Ectodermal cell (in vitro differentiated cells): ENCODE data around the gene NMNAT3.
A peak's percentile ranks its signal among the peaks of the same experiment; 100 is the strongest.

Experiments used
- H3K27ac ChIP-seq: 2 replicates; pipeline ENCODE4 v1.7.0; 2013; ENCODE audit warnings: mild to moderate bottlenecking, low read depth, low read length; ENCODE audit not compliant: insufficient read depth, poor library complexity, severe bottlenecking
- H3K27me3 ChIP-seq: 2 replicates; pipeline ENCODE4 v1.7.0; 2013; ENCODE audit warnings: mild to moderate bottlenecking, low read length; ENCODE audit not compliant: insufficient read depth, control insufficient read depth, poor library complexity, severe bottlenecking
- H3K36me3 ChIP-seq: one replicate; pipeline ENCODE4 v1.7.0; 2013; ENCODE audit warnings: low read length; ENCODE audit not compliant: control insufficient read depth, insufficient read depth
- H3K4me1 ChIP-seq: one replicate; pipeline ENCODE4 v1.7.0; 2013; ENCODE audit warnings: low read length; ENCODE audit not compliant: control insufficient read depth, insufficient read depth
- H3K4me3 ChIP-seq: 2 replicates; pipeline ENCODE4 v1.7.0; 2013; ENCODE audit warnings: low read depth, low read length, control low read depth; ENCODE audit not compliant: insufficient read depth
- H3K9me3 ChIP-seq: 2 replicates; pipeline ENCODE4 v1.7.0; 2013; ENCODE audit warnings: mild to moderate bottlenecking, low read length, moderate library complexity; ENCODE audit not compliant: control insufficient read depth
- WGBS, 2 experiments: methylation state at CpG; one replicate each; pipeline ENCODE4 v1.1.7; 2013; ENCODE audit warnings: missing lambda C conversion rate in 2 of 2; 5-methylcytosine and 5-hydroxymethylcytosine counted together

Gene NMNAT3

DNA sequence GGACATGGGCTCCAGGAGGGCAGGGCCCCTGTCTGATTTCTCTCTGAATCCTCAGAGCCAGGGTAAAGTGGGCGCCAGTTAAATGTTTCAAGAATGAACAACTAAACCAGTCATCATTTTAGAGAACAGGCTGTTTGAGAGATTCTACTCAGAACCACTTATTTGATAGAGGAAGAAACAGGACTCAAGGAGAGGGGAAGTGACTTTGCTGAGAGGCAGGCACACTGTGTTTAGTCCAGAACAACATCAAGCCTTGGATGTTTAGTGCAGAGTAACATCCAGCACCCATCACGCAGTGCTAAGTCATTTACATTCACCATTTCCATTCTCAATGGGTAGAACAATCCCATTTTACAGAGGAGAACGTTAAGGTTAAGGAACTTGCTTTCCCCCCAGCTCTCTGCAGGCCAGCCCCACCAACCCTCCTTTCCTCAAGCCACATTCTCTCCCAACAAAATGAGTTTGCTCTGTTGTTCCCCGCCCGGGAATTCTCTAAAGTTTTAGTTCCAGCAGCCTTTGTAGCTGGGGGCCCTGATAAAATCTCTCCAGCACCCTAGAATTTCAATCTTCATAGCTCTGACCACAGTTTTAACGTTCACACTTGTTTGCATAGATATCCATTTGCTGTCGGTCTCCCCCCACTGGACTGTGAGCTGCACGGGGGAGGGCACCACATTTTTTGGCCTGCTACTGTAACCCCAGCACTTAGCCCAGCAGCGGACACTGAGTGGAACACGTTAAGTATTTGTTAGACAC, 962 bp downstream of the NMNAT3 start:
- no peaks in the 10 kb centered on the region for H3K9me3 ChIP-seq
- peak overlapping the region; percentile 51 for H3K4me3 ChIP-seq
- WGBS, 2 experiments = 66% methylated on average over 10 of the region's 10 CpGs
- peaks cover 22% of the 10 kb centered on the region for H3K27me3 ChIP-seq
- peaks cover 26% of the 10 kb centered on the region for H3K4me1 ChIP-seq
- no peaks in the 10 kb centered on the region for H3K36me3 ChIP-seq
- no peak overlapping the region for H3K27ac ChIP-seq

DNA sequence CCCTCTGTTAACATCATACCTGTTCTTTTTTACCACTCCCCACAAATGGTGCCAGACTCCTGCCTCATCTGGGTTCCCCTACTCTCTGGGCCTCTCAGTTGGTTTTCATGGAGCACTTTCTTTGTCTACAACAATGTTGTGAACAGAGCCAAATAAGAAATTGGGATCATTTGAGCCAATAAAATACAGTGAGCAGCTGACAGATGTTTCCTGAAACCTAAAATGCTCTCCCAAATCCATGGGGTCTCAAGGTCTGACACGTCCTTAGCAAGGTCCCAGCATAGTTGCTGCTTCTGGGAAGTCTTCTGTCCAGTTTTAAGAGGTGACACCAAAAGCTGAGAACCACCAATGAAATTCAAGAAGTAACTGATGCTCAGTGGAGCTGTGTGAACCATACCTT, 1.7 kb downstream of the NMNAT3 start:
- WGBS, 2 experiments = 72 to 84% methylated on average over 1 of the region's 1 CpG
- Histone ChIP-seq H3K9me3 (no peaks in the 10 kb centered on the region), H3K36me3 (no peaks in the 10 kb centered on the region), H3K4me3 (no peak overlapping the region), H3K27me3 (peaks cover 22% of the 10 kb centered on the region), H3K4me1 (peaks cover 26% of the 10 kb centered on the region), H3K27ac (no peak overlapping the region)

DNA sequence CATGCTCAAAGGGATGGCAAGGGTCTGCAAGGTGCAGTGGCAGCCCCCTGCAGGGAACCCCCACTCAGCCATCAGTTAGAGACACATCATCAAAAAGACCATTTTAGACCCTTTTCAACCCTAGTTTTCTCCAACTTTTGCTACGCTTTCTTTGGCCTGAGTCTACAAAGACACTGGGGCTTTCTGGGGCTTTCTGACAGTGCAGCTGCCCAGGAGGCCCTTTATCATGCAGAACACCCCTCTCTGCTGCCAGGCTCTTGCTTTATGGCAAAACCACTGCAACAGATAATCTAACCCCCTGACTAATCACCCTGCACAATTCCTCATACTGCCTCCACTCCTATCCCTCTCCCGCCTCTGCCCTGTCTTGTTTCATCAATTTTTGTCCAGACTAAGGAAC, 2.4 kb downstream of the NMNAT3 start:
- H3K4me3 ChIP-seq = no peak overlapping the region

DNA sequence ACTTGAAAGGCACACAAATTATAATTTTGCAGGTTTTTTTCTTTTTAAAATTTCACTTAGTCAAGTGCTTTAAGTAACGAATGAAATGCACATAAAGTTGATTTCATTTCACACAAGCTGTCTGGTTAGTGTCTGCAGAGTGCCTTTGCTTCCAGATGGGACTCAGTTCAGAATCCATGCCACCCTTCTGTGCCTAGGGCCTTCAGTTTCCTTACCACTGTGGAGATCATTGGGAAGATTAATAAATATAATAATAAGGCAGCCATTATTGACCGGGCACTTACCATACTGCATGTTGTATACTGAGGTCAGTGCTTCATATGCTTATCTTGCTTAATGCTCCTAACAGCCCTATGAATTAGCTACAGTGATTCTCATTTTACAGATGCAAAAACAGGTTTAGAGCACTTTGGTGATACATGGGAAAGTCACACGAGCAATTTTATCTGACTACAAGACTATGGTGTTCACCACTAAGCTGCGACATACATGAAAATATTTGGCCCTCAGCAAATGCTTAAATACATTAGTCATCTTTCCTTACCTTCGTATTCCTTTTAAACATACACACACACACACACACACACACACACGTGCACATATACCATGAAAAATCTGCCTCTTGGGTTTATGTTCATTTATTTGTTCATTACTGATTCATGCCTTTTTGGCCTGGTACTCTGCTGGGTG, 3.1 kb downstream of the NMNAT3 start:
- Histone ChIP-seq H3K9me3 (no peaks in the 10 kb centered on the region), H3K4me1 (peaks cover 26% of the 10 kb centered on the region), H3K27me3 (peaks cover 22% of the 10 kb centered on the region), H3K27ac (no peak overlapping the region), H3K4me3 (no peak overlapping the region), H3K36me3 (no peaks in the 10 kb centered on the region)
- WGBS, 2 experiments = 74 to 81% methylated on average over 6 of the region's 6 CpGs

More for the DNA sequence above, 2.4 kb downstream of the NMNAT3 start:
- H3K27ac ChIP-seq = no peak overlapping the region
- peaks cover 26% of the 10 kb centered on the region for H3K4me1 ChIP-seq
- 8 to 13% methylated on average over 2 of the region's 2 CpGs for WGBS, 2 experiments
- no peaks in the 10 kb centered on the region for H3K9me3 ChIP-seq
- peaks cover 22% of the 10 kb centered on the region for H3K27me3 ChIP-seq
- no peaks in the 10 kb centered on the region for H3K36me3 ChIP-seq

DNA sequence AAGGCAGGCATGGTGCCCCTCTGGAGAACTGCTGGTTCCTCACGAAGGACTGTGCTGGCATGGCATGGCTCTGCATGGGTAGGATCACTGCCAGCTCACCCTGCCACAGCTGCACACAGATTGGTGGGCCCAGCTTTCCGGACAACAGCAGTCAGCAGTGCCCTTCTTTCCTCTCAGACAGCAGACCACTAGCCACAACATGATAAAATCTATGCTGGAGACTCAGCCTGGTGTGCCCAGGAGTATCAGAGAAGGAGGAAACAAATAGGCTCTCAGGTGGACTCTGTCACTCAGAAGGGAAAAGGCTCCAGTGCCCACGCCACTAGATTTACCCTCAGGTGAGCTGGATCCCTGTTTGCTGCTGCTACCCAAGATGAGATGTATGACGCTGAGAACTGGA, 4.9 kb downstream of the NMNAT3 start:
- WGBS, 2 experiments = 95 to 98% methylated on average over 4 of the region's 4 CpGs
- Histone ChIP-seq H3K27ac (no peak overlapping the region), H3K9me3 (no peaks in the 10 kb centered on the region), H3K36me3 (no peaks in the 10 kb centered on the region), H3K4me1 (peaks cover 26% of the 10 kb centered on the region), H3K4me3 (no peak overlapping the region), H3K27me3 (peaks cover 22% of the 10 kb centered on the region)

DNA sequence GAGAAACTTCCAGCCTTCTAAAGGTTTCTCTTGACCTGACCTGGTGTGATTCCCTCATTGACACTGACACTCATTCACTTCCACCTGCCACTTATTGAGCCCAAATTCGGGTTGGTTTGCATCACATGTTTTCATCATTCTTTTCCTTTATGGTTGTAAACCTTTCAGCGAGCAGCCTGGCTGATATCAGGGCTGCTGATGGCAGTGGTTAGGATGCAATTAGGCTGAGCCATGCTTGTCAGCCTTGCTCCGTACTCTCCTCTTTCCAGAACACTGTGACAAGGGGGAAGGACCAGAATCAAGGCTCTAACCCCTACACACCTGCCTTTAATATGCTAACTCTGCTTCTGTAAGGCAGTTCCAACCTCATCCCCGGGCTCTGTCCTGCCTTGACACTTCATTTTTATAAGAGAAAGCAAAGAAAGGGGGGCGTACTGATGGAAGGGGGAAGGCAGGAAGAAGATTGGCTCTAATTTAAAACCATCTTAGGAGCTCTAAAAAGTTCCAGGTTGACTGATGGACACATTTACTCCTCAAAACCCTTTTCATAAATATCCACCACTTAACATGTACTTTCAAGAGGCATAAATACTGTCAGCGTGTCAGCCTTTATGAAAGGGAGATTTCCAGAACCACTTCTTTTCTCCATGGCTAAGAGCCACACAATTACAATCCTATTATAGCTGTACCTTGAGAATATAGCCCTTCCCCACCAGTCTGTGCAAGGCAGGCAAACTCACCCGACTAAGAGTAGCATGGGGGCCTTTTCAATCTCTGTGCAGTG, 5.7 kb downstream of the NMNAT3 start:
- Histone ChIP-seq H3K4me1 (peaks cover 26% of the 10 kb centered on the region), H3K27me3 (peaks cover 14% of the 10 kb centered on the region), H3K36me3 (no peaks in the 10 kb centered on the region), H3K4me3 (no peak overlapping the region), H3K9me3 (no peaks in the 10 kb centered on the region), H3K27ac (no peak overlapping the region)
- 70 to 77% methylated on average over 6 to 7 of the region's 7 CpGs for WGBS, 2 experiments

DNA sequence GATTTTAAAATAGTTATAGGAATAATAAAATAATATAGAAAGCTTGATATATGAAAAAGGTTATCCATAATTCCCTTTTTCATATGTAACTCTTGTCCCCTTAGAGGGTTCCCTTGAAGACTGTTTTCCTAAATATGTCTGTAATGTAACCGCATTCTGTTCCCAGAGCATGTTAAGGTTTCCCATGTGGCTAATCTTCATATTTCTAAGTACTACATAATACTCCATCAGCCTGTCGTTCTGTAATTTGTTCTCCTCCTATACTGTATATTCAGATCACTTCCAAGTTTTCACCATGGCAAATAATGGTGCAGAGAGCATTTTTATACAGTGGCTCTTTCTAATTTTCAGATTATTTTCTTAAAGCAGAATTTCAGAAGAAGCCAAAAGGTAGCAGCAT, 6.7 kb downstream of the NMNAT3 start:
- Histone ChIP-seq H3K9me3 (no peaks in the 10 kb centered on the region), H3K27ac (no peak overlapping the region)

DNA sequence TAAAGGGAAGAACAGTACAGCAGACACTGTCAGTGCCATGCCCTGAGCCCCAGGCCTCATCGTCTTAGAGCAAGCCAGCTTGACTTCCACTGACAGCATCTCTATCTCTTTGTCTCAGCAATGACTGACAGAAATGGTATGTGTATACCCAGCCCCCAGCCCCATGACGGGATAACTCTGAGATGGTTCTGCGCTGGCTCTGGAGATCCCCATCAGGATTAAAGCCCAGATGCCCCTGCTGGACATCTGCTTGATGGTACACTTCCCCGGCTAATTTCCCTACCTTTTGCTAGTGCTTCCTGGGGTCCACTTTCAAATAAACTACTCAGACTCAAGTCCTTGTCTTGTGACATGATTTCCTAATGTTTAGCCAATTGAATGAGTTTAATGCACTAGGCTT, 7.6 kb downstream of the NMNAT3 start:
- Histone ChIP-seq H3K9me3 (no peaks in the 10 kb centered on the region), H3K27ac (no peak overlapping the region), H3K36me3 (no peaks in the 10 kb centered on the region), H3K4me1 (peaks cover 18% of the 10 kb centered on the region), H3K4me3 (no peak overlapping the region), H3K27me3 (no peaks in the 10 kb centered on the region)
- 74 to 76% methylated on average over 4 of the region's 4 CpGs for WGBS, 2 experiments

More for the DNA sequence above, 6.7 kb downstream of the NMNAT3 start:
- H3K36me3 ChIP-seq = no peaks in the 10 kb centered on the region
- H3K4me1 ChIP-seq = peaks cover 26% of the 10 kb centered on the region
- peaks cover 6% of the 10 kb centered on the region for H3K27me3 ChIP-seq
- no peak overlapping the region for H3K4me3 ChIP-seq
- WGBS, 2 experiments = 89 to 100% methylated on average over 2 of the region's 2 CpGs

DNA sequence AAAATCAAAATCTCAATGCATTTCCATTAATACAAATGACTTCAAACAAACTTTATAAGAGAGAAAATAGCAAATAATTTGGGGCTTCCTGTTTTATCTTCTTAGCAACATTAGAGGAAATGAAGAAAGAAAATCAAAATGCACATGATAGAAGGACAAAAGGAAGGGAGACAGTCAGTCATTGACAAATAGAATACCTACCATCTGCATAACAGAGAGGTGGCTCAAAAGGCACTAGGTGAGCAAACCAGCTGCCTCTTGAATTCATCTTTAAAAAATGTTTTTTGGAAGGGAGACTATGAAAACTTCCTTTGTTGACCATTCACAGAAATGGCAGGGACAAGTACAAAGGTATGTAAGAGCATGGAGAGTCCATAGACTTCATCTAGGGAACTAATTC, 9.4 kb downstream of the NMNAT3 start:
- Histone ChIP-seq H3K4me3 (no peak overlapping the region), H3K27me3 (no peaks in the 10 kb centered on the region), H3K4me1 (peaks cover 1% of the 10 kb centered on the region), H3K9me3 (no peaks in the 10 kb centered on the region), H3K27ac (no peak overlapping the region), H3K36me3 (no peaks in the 10 kb centered on the region)

DNA sequence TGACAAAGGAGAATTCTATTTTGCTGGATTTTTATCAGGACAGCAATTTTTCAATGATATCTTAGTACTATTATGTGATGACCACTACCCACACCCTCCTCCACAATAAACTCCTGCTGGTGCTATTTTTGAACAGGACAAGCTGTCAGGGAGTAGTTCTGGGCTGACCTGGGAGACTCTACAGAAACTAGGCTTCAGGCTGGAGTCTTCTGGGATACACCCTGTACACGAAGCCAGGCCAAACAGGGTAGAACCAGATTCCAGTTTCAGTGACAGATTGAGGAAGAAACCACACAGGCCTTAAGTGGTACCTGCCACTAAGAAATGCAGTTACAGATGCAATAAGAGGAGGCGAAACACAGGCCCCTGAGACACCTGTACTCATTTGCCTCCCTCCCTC, 12.8 kb downstream of the NMNAT3 start:
- 89 to 91% methylated on average over 2 of the region's 2 CpGs for WGBS, 2 experiments
- Histone ChIP-seq H3K36me3 (no peaks in the 10 kb centered on the region), H3K4me3 (no peak overlapping the region), H3K27me3 (no peaks in the 10 kb centered on the region), H3K27ac (no peak overlapping the region), H3K4me1 (no peaks in the 10 kb centered on the region), H3K9me3 (no peaks in the 10 kb centered on the region)
